Keratinocyte (primary cell): Measurements from ENCODE around the gene NR6A1. TPM values are rescaled to one million over a fixed set of nuclear protein-coding genes. Genes with fewer than 3 reads are reported as not detected.

Experiments used
- DNase-seq: peaks from one replicate; pipeline ENCODE4 v3.0.0-alpha.2; 2011; ENCODE audit warnings: low read depth, missing footprints, low spot score
- FAIRE-seq: peaks from 2 replicates; lab custom pipeline; 2011; peaks lifted over from hg19 to GRCh38; lab: Jason Lieb, UNC
- H2AFZ ChIP-seq: 2 replicates; pipeline ENCODE4 v1.6.0; 2012; ENCODE audit warnings: low read length, control low read depth, inconsistent platforms; ENCODE audit not compliant: control insufficient read depth
- H3K27ac ChIP-seq: 2 replicates; pipeline ENCODE4 v1.5.1; 2011; ENCODE audit warnings: low read length; ENCODE audit not compliant: control insufficient read depth, insufficient read depth
- H3K27me3 ChIP-seq: 3 replicates; pipeline ENCODE4 v1.6.0; 2011; ENCODE audit warnings: low read length; ENCODE audit not compliant: control insufficient read depth, insufficient read depth; ENCODE audit errors: extremely low read depth
- H3K36me3 ChIP-seq, 2 experiments: 2 replicates in 1 of 2; 3 replicates in 1 of 2; pipeline ENCODE4 v1.5.1; 2011; ENCODE audit warnings: low read length in 2 of 2, mild to moderate bottlenecking in 1 of 2; ENCODE audit not compliant: control insufficient read depth in 2 of 2, insufficient read depth in 2 of 2; ENCODE audit errors: extremely low read depth in 1 of 2
- H3K4me1 ChIP-seq: 3 replicates; pipeline ENCODE4 v1.5.1; 2011; ENCODE audit warnings: low read length; ENCODE audit not compliant: control insufficient read depth, insufficient read depth; ENCODE audit errors: extremely low read depth
- H3K4me2 ChIP-seq: 3 replicates; pipeline ENCODE4 v1.6.0; 2011; ENCODE audit warnings: low read depth, low read length; ENCODE audit not compliant: control insufficient read depth, insufficient read depth; ENCODE audit errors: extremely low read depth
- H3K4me3 ChIP-seq, 3 experiments: fragments of 200-600 bp in 1 of 3; sonication (generic) in 1 of 3; 2 replicates in 2 of 3; 3 replicates in 1 of 3; pipeline ENCODE4 v1.5.1; 2011 to 2016; ENCODE audit warnings: low read length in 3 of 3, mild to moderate bottlenecking in 3 of 3, control low read depth in 2 of 3, inconsistent platforms in 1 of 3, low read depth in 1 of 3, mixed read lengths in 1 of 3, mixed run types in 1 of 3, moderate library complexity in 1 of 3; ENCODE audit not compliant: control insufficient read depth in 2 of 3, insufficient read depth in 2 of 3; ENCODE audit errors: extremely low read depth in 1 of 3
- H3K79me2 ChIP-seq: 2 replicates; pipeline ENCODE4 v1.6.0; 2012; ENCODE audit warnings: low read length; ENCODE audit not compliant: control insufficient read depth, insufficient read depth
- H3K9ac ChIP-seq: 3 replicates; pipeline ENCODE4 v1.6.0; 2011; ENCODE audit warnings: low read length; ENCODE audit not compliant: control insufficient read depth, insufficient read depth; ENCODE audit errors: extremely low read depth
- H3K9me1 ChIP-seq: 3 replicates; pipeline ENCODE4 v1.6.0; 2011; ENCODE audit warnings: low read length; ENCODE audit not compliant: control insufficient read depth, insufficient read depth; ENCODE audit errors: extremely low read depth
- H3K9me3 ChIP-seq: 2 replicates; pipeline ENCODE4 v1.5.1; 2012; ENCODE audit warnings: low read depth, low read length; ENCODE audit not compliant: control insufficient read depth
- H4K20me1 ChIP-seq: 3 replicates; pipeline ENCODE4 v1.6.0; 2011; ENCODE audit warnings: low read length; ENCODE audit not compliant: control insufficient read depth, insufficient read depth; ENCODE audit errors: extremely low read depth
- CTCF ChIP-seq, 3 experiments: IDR thresholded peaks in 1 of 3; conservative IDR thresholded peaks in 1 of 3; optimal IDR thresholded peaks in 1 of 3; 2 replicates in 2 of 3; 3 replicates in 1 of 3; pipeline versions ENCODE3 to v1.5.1; 2011; ENCODE audit warnings: low read length in 3 of 3, mild to moderate bottlenecking in 3 of 3, moderate library complexity in 2 of 3, control low read depth in 1 of 3, inconsistent platforms in 1 of 3; ENCODE audit not compliant: insufficient read depth in 2 of 3; ENCODE audit errors: extremely low read depth in 1 of 3
- EZH2 ChIP-seq: IDR thresholded peaks from one replicate; pipeline ENCODE4 v1.6.1; 2012; ENCODE audit warnings: inconsistent platforms, mild to moderate bottlenecking, low read length, moderate library complexity
- dilution Hi-C: fragments of 300-500 bp; cut with MboI; formaldehyde crosslinking; loops from one replicate; pipeline ENCODE4 v1.7.0; 2020; ENCODE audit warnings: low sequenced_read_pairs; ENCODE audit not compliant: extremely low pct_ligation_motif_present
- polyA plus RNA-seq, 5 experiments: library from polyadenylated mRNA; depleted of rRNA in 3 of 5; stranded (reverse) in 3 of 5; stranded (forward) in 1 of 5; unstranded in 1 of 5; fragments of >200 nt; gene quantifications; 1 replicate in 1 of 5; 2 replicates in 3 of 5; 3 replicates in 1 of 5; pipeline versions ENCODE4 v1.2.1 to v1.2.3, GENCODE V29; 2011 to 2012; ENCODE audit warnings: missing spikeins in 2 of 5, low read depth in 1 of 5, low replicate concordance in 1 of 5

Gene NR6A1
- polyA plus RNA-seq, 1 donor (not counting 4 experiments of a cell fraction or from before 2014, with no cell fraction given) = 1.8 TPM

GRCh38 chr9:124475158-124475867, 295.8 kb downstream of the NR6A1 start:
- dilution Hi-C loops = no loop called here
- no peaks in the 10 kb centered on the region for H3K36me3 ChIP-seq
- DNase-seq = no peak
- H3K27me3 ChIP-seq = peaks cover 37% of the 10 kb centered on the region
- no peak overlapping the region for H2AFZ ChIP-seq
- no peaks in the 10 kb centered on the region for H3K4me1 ChIP-seq
- no peak overlapping the region for H3K4me3 ChIP-seq
- no peaks in the 10 kb centered on the region for H3K79me2 ChIP-seq
- TF ChIP-seq EZH2 (no peak), CTCF (optimal IDR thresholded peaks at IDR 0.05 in 1 of 3, IDR thresholded peaks at IDR 0.05 in 1 of 3, conservative IDR thresholded peaks at IDR 0.05 in 1 of 3; ENCODE audit: extremely low read depth in 1 of 3, insufficient read depth in 2 of 3, low read length in 3 of 3) (peak in 1 of 3 experiments; percentile 6)
- no peak for FAIRE-seq
- H3K27ac ChIP-seq = no peak overlapping the region
- H3K9ac ChIP-seq = no peak overlapping the region
- H4K20me1 ChIP-seq = peaks cover 2% of the 10 kb centered on the region
- no peaks in the 10 kb centered on the region for H3K9me3 ChIP-seq
- H3K4me2 ChIP-seq = no peak overlapping the region
- H3K9me1 ChIP-seq = no peaks in the 10 kb centered on the region

- Histone ChIP-seq H3K36me3 (no peaks in the 10 kb centered on the region), H4K20me1 (no peaks in the 10 kb centered on the region), H3K4me1 (no peaks in the 10 kb centered on the region), H3K79me2 (no peaks in the 10 kb centered on the region), H3K9me1 (no peaks in the 10 kb centered on the region), H3K9me3 (no peaks in the 10 kb centered on the region), H3K4me2 (no peak overlapping the region), H2AFZ (no peak overlapping the region), H3K27me3 (peaks cover 29% of the 10 kb centered on the region), H3K27ac (no peak overlapping the region), H3K9ac (no peak overlapping the region), H3K4me3 (no peak overlapping the region)
- TF ChIP-seq EZH2 (no peak), CTCF (optimal IDR thresholded peaks at IDR 0.05 in 1 of 3, IDR thresholded peaks at IDR 0.05 in 1 of 3, conservative IDR thresholded peaks at IDR 0.05 in 1 of 3; ENCODE audit: extremely low read depth in 1 of 3, insufficient read depth in 2 of 3, low read length in 3 of 3) (no peak)
- DNase-seq (no peak), FAIRE-seq (no peak)
- dilution Hi-C loops = no loop called here
Measured at GRCh38 chr9:124474151-124474550, 297.0 kb downstream of the NR6A1 start.
